GM21576 (cell line): ENCODE measurements around the gene AIF1.
A peak's percentile ranks its signal among the peaks of the same experiment; 100 is the strongest.

ENCODE experiments used
- ATAC-seq: cut with Tn5 transposase; IDR thresholded peaks from one replicate; pipeline ENCODE4 v1.9.1; 2021; ENCODE audit warnings: mild to moderate bottlenecking, moderate library complexity; ENCODE audit not compliant: unreplicated experiment

Gene AIF1

DNA sequence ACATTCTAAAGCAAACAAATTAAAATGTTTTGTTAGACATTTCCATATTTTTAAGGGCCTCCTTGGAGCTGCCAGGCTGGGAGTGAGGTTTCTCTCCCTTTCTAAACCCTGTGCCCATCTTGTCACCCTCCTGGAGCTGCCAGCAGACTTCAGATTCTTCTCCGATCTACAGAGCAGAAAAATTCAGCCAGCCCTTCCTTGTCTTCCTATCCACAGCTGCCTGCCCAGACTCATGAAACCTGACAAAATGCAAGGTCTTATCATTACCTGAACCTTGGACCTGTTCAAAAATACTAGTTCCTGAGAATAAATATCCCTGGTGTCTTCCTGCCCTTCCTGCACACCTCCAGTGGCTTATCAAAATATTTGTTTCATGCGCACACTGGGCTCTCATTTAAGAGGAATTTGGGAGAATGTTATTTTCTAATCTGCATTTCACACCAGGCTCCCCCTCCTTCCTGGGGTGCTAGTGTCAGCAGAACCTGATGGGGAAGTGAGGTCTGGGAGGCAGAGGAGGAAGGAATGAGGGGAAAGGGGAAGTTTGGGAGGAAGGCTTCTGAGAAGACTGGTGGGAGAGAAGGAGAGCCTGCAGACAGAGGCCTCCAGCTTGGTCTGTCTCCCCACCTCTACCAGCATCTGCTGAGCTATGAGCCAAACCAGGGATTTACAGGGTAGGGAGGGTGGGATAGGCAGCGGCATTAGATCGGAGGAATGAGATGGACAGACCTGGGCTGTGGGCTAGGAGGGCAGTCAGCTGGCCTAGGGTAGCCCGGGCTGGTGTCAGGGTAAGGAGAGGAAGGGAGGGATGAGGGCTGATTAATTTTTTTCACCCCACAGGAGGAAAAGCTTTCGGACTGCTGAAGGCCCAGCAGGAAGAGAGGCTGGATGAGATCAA lies at the start of gene AIF1:
TSS of gene AIF1 (plus strand) at position 551 of the 895 bp plus-strand sequence. CDS start at position 647, 96 bp downstream.
- no peak for ATAC-seq

DNA sequence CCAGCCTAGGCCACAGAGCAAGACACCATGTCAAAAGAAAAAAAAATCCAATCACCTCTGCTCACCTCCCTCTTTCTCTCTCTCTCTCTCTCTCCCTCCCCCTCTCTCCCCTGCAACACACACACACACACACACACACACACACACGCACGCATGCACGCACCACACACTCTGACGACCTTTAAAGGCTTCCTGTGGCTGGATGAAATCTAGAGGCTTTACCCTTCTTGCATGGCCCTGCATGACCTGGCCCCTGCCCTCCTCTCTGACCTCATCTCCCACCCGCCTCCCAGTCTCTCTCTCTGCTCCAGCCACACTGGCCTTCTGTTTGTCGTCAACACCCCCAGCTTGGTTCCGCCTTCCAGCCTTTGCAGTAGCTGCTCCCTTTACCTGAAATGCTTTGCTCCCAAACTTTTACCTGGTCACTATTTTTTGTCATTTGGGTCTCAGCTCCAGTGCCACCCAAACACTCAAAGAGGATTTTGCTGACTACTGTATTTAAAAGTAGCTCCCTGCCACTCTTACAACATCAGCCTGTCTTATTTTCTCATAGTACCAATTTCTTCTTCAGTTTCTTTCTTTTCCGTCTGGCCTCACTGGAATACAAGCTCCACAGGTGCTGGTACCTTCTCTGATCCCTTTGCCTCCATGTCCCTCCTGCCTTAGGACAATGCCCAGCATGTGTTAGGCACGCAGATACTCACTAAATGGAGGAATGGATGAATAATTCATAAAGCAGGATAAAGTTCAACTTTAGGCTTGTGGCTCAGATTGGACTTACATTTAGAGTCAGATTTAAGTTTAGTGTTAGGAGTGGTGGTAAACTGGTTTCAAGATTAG lies 47.3 kb upstream of the AIF1 start:
- ATAC-seq: no peak

DNA sequence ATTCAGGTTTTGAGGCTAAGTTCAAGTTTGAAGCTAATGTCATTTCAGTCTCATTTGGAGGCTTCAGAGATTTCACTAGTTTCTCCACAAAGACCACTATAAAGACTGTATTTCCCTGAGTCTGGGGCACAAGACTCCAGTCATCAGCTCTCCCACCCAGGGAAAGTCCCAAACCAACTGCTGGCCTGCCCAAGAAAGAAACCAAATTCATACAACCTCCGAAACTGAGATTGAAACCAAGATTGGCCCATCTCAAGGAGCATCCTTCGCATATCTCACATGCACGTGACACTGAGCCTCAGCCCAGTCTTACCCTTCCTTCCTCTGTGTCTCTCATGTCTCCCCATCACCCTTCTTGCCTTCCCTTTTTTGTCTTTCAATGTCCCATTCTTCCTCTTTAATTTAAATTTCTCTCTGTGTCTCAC lies 46.5 kb upstream of the AIF1 start:
- ATAC-seq: peak; percentile 68

DNA sequence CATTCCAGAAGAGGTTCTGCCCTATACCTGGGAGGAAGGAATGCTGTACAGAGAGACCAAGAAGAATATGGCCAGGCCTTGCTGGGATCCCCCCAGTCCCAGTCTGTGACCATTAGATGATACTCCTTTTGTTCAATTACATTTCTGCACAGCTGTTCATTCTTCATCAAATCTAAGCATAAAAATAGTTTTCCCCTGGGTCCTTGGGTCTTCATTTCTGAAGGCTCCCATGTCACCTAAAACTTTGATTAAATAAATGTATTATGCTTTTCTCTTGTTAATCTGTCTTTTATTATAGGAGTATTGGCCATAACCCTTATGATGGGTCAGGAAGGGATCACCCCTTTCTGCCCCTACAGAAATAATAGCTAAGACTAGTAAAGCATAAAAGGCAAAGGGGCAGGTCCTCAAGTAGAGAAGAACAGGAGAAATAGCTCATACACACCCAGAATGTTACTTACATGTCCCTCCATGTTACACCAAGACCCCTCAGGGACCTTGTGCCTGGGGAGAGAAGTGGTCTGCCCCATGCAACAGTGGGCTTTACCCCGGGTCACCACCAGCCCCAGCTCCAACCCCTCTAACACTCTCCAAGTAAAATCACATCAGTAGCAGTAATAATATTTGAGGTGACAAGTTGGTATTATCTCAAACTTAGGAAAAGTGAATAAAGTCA lies 45.0 kb upstream of the AIF1 start:
- ATAC-seq: no peak

DNA sequence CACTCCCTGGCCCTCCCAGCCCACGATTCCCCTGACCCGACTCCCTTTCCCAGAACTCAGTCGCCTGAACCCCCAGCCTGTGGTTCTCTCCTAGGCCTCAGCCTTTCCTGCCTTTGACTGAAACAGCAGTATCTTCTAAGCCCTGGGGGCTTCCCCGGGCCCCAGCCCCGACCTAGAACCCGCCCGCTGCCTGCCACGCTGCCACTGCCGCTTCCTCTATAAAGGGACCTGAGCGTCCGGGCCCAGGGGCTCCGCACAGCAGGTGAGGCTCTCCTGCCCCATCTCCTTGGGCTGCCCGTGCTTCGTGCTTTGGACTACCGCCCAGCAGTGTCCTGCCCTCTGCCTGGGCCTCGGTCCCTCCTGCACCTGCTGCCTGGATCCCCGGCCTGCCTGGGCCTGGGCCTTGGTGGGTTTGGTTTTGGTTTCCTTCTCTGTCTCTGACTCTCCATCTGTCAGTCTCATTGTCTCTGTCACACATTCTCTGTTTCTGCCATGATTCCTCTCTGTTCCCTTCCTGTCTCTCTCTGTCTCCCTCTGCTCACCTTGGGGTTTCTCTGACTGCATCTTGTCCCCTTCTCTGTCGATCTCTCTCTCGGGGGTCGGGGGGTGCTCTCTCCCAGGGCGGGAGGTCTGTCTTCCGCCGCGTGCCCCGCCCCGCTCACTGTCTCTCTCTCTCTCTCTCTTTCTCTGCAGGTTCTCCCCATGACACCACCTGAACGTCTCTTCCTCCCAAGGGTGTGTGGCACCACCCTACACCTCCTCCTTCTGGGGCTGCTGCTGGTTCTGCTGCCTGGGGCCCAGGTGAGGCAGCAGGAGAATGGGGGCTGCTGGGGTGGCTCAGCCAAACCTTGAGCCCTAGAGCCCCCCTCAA lies 42.8 kb upstream of the AIF1 start, which contains the start of gene LTA:
TSS of gene LTA (plus strand) at position 249 of the 871 bp plus-strand sequence. CDS start at position 703, 454 bp downstream.
- ATAC-seq: no peak

DNA sequence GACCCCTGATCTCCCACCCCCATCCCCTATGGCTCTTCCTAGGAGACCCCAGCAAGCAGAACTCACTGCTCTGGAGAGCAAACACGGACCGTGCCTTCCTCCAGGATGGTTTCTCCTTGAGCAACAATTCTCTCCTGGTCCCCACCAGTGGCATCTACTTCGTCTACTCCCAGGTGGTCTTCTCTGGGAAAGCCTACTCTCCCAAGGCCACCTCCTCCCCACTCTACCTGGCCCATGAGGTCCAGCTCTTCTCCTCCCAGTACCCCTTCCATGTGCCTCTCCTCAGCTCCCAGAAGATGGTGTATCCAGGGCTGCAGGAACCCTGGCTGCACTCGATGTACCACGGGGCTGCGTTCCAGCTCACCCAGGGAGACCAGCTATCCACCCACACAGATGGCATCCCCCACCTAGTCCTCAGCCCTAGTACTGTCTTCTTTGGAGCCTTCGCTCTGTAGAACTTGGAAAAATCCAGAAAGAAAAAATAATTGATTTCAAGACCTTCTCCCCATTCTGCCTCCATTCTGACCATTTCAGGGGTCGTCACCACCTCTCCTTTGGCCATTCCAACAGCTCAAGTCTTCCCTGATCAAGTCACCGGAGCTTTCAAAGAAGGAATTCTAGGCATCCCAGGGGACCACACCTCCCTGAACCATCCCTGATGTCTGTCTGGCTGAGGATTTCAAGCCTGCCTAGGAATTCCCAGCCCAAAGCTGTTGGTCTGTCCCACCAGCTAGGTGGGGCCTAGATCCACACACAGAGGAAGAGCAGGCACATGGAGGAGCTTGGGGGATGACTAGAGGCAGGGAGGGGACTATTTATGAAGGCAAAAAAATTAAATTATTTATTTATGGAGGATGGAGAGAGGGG lies 41.6 kb upstream of the AIF1 start:
- no peak for ATAC-seq

DNA sequence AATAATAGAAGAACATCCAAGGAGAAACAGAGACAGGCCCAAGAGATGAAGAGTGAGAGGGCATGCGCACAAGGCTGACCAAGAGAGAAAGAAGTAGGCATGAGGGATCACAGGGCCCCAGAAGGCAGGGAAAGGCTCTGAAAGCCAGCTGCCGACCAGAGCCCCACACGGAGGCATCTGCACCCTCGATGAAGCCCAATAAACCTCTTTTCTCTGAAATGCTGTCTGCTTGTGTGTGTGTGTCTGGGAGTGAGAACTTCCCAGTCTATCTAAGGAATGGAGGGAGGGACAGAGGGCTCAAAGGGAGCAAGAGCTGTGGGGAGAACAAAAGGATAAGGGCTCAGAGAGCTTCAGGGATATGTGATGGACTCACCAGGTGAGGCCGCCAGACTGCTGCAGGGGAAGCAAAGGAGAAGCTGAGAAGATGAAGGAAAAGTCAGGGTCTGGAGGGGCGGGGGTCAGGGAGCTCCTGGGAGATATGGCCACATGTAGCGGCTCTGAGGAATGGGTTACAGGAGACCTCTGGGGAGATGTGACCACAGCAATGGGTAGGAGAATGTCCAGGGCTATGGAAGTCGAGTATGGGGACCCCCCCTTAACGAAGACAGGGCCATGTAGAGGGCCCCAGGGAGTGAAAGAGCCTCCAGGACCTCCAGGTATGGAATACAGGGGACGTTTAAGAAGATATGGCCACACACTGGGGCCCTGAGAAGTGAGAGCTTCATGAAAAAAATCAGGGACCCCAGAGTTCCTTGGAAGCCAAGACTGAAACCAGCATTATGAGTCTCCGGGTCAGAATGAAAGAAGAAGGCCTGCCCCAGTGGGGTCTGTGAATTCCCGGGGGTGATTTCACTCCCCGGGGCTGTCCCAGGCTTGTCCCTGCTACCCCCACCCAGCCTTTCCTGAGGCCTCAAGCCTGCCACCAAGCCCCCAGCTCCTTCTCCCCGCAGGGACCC lies 40.6 kb upstream of the AIF1 start:
- ATAC-seq: no peak

DNA sequence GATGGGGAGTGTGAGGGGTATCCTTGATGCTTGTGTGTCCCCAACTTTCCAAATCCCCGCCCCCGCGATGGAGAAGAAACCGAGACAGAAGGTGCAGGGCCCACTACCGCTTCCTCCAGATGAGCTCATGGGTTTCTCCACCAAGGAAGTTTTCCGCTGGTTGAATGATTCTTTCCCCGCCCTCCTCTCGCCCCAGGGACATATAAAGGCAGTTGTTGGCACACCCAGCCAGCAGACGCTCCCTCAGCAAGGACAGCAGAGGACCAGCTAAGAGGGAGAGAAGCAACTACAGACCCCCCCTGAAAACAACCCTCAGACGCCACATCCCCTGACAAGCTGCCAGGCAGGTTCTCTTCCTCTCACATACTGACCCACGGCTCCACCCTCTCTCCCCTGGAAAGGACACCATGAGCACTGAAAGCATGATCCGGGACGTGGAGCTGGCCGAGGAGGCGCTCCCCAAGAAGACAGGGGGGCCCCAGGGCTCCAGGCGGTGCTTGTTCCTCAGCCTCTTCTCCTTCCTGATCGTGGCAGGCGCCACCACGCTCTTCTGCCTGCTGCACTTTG lies 39.6 kb upstream of the AIF1 start, which contains the start of gene TNF:
TSS of gene TNF (plus strand) at position 231 of the 567 bp plus-strand sequence. CDS start at position 408, 177 bp downstream.
- no peak for ATAC-seq

DNA sequence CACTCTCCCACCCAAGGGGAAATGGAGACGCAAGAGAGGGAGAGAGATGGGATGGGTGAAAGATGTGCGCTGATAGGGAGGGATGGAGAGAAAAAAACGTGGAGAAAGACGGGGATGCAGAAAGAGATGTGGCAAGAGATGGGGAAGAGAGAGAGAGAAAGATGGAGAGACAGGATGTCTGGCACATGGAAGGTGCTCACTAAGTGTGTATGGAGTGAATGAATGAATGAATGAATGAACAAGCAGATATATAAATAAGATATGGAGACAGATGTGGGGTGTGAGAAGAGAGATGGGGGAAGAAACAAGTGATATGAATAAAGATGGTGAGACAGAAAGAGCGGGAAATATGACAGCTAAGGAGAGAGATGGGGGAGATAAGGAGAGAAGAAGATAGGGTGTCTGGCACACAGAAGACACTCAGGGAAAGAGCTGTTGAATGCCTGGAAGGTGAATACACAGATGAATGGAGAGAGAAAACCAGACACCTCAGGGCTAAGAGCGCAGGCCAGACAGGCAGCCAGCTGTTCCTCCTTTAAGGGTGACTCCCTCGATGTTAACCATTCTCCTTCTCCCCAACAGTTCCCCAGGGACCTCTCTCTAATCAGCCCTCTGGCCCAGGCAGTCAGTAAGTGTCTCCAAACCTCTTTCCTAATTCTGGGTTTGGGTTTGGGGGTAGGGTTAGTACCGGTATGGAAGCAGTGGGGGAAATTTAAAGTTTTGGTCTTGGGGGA lies 38.9 kb upstream of the AIF1 start:
- ATAC-seq: no peak

DNA sequence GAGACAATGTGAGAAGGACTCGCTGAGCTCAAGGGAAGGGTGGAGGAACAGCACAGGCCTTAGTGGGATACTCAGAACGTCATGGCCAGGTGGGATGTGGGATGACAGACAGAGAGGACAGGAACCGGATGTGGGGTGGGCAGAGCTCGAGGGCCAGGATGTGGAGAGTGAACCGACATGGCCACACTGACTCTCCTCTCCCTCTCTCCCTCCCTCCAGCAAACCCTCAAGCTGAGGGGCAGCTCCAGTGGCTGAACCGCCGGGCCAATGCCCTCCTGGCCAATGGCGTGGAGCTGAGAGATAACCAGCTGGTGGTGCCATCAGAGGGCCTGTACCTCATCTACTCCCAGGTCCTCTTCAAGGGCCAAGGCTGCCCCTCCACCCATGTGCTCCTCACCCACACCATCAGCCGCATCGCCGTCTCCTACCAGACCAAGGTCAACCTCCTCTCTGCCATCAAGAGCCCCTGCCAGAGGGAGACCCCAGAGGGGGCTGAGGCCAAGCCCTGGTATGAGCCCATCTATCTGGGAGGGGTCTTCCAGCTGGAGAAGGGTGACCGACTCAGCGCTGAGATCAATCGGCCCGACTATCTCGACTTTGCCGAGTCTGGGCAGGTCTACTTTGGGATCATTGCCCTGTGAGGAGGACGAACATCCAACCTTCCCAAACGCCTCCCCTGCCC lies 38.0 kb upstream of the AIF1 start:
- no peak for ATAC-seq

DNA sequence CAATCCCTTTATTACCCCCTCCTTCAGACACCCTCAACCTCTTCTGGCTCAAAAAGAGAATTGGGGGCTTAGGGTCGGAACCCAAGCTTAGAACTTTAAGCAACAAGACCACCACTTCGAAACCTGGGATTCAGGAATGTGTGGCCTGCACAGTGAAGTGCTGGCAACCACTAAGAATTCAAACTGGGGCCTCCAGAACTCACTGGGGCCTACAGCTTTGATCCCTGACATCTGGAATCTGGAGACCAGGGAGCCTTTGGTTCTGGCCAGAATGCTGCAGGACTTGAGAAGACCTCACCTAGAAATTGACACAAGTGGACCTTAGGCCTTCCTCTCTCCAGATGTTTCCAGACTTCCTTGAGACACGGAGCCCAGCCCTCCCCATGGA lies 37.5 kb upstream of the AIF1 start:
- ATAC-seq: no peak

DNA sequence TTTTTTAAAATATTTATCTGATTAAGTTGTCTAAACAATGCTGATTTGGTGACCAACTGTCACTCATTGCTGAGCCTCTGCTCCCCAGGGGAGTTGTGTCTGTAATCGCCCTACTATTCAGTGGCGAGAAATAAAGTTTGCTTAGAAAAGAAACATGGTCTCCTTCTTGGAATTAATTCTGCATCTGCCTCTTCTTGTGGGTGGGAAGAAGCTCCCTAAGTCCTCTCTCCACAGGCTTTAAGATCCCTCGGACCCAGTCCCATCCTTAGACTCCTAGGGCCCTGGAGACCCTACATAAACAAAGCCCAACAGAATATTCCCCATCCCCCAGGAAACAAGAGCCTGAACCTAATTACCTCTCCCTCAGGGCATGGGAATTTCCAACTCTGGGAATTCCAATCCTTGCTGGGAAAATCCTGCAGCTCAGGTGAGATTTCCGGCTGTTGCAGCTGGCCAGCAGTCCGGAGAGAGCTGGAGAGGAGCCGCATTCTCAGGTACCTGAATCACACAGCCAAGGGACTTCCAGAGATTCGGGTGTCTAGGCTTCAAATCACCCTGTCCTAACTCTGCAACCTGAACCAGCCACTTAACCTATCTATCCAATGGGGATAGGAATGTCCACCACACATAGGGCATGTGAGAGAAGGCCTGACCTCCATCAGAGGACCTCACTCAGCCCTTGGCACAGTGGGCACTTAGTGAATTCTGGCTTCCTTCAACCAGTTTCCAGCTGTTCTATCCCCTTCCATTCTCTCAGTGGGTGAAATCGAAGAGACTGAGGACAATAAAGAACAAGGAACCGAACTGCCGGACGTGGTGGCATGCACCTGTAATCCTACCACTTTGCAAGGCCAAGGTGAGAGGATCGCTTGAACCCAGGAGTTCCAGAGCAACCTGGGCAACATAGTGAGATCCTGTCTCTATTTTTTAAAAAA lies 36.6 kb upstream of the AIF1 start:
- no peak for ATAC-seq

DNA sequence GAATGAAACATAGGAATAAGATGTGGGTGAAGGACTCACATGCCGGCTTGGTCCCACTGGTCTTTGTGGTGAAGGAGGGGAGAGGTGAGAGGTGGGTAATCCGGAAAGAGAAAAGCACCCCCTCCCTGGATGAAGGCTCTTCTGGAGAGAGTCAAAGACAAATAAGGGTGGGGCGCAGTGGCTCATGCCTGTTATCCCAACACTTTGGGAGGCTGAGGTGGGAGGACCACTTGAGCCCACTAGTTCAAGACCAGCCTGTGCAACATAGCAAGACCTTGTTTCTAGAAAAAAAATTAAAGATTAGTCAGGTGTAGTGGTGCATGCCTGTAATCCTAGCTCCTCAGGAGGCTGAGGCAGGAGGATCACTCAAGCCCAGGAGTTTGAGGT lies 35.9 kb upstream of the AIF1 start:
- no peak for ATAC-seq

DNA sequence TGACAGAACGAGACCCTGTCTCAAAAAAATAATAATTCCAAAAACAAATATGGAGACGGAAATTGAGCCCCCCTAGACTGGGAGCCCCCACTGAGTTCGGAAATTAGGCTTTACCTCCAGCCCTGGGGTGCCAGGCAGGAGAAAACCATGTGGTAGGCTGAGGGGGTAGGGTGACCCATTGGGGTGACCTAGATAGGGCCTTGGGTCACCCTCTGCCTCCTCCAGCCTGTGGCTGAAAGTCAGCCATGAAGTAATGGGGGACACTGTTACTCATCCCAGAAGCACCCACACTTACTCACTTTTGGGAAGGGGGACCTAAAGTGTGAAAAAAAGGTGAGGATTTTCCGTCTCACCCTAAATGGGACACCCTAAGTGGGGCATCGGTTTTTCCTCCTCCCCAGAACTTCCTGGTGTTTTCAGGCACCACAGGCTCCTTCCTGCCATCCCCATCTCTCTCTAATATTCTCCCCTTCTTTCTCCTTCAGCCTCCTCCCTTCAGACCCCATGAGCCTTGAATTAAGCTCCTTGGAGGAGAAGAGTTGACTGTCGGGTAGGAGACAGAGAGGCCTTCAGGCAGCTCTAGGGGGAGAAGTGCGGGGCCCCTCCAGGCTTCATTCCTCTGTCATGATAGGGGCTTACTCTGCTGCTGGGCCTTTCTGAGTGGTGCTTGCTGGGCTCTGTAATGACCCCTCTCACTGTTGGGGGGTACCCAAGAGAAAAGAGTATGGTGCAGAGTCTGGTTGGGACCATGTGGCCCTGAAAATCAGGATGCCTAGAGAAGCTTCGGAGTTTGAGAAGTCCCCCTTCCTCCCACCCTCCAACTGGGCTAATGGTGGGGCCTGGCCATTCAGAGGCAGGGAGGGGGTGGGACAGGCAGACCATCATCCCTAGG lies 35.2 kb upstream of the AIF1 start:
- ATAC-seq: no peak

DNA sequence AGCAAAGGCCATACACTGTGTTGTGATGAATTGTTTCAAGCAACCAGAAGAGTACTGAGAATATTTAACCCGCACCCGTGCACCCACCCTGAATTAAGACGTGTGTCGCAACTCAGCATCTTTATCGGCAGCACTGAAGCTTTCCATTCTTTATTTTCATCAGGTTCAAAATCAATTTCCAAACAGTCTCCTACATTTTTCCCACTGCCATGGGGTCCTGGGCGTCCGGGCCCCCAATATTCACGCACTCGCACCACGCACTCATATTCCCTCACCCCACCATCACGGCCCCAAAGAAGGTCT lies 34.6 kb upstream of the AIF1 start:
- no peak for ATAC-seq
